D721Med (cell line): ENCODE measurements around the gene GASK1B.

Experiments
- DNase-seq: peaks from one replicate; pipeline ENCODE4 v3.0.0; 2011; ENCODE audit warnings: low spot score; ENCODE audit not compliant: insufficient read length
- FAIRE-seq: peaks from 2 replicates; lab custom pipeline; 2011; peaks lifted over from hg19 to GRCh38; lab: Jason Lieb, UNC
- CTCF ChIP-seq: IDR thresholded peaks from 2 replicates; pipeline ENCODE4 v1.5.1; 2012; ENCODE audit warnings: mild to moderate bottlenecking, control low read depth; ENCODE audit not compliant: insufficient read depth; ENCODE audit errors: missing control alignments

GASK1B gene

GRCh38 chr4:158163941-158164767 lies 8.7 kb downstream of the GASK1B start:
- TF ChIP-seq CTCF = no peak
- FAIRE-seq (no peak), DNase-seq (no peak)

GRCh38 chr4:158162631-158163030 lies 10.2 kb downstream of the GASK1B start:
- no peak for TF ChIP-seq CTCF
- no peak for FAIRE-seq
- DNase-seq = no peak

- TF ChIP-seq CTCF = no peak
- FAIRE-seq = no peak
- no peak for DNase-seq
These were observed 11.1 kb downstream of the GASK1B start for GRCh38 chr4:158161551-158162354.

GRCh38 chr4:158159718-158160094 lies 13.1 kb downstream of the GASK1B start:
- FAIRE-seq (no peak), DNase-seq (no peak)
- TF ChIP-seq CTCF = no peak

- FAIRE-seq (no peak), DNase-seq (no peak)
- no peak for TF ChIP-seq CTCF
These were observed 13.6 kb downstream of the GASK1B start for GRCh38 chr4:158159054-158159717.

- no peak for TF ChIP-seq CTCF
- DNase-seq = no peak
- FAIRE-seq = no peak
These were observed 15.4 kb downstream of the GASK1B start for GRCh38 chr4:158157412-158157811.
